ENCODE data around the gene DNER. TPM values are rescaled to one million over a fixed set of nuclear protein-coding genes. Genes with fewer than 3 reads are reported as not detected.
"Not testable (repeated sequence)": the region's sequence is repeated elsewhere in the genome, so short reads cannot be mapped to it uniquely, and the experiment has no call there.

Gene DNER
- total RNA-seq, 1 experiment from 2014 or later, result 8.4 TPM

GRCh38 chr2:229511524-229511923, 202.8 kb downstream of the DNER start:
- Histone ChIP-seq H3K4me3 (ENCODE audit: low read depth, low read length, poor library complexity, severe bottlenecking) (no peak overlapping the region), H3K36me3 (ENCODE audit: insufficient read depth, low read length, poor library complexity, severe bottlenecking) (no peaks in the 10 kb centered on the region), H3K27me3 (replicated peaks; ENCODE audit: insufficient read depth, low read depth, low read length, poor library complexity) (no peaks in the 10 kb centered on the region), H3K4me1 (ENCODE audit: insufficient read depth, low read length, poor library complexity, severe bottlenecking) (no peaks in the 10 kb centered on the region), H3K9me3 (ENCODE audit: low read depth, low read length, poor library complexity, severe bottlenecking) (no peaks in the 10 kb centered on the region), H3K27ac (ENCODE audit: low read depth, low read length, poor library complexity, severe bottlenecking) (no peak overlapping the region)
- CTCF ChIA-PET, result no interaction called here
- no TSS peak for BruUV-seq (replicated peaks)
- POLR2A ChIA-PET (ENCODE audit: low non-redundant PET), result no interaction called here
- TF ChIP-seq EZH2 (IDR thresholded peaks at IDR 0.05; ENCODE audit: borderline replicate concordance, low read depth, low read length, poor library complexity, severe bottlenecking), result no peak
- no peak for TF ChIP-seq CTCF (conservative IDR thresholded peaks at IDR 0.05; ENCODE audit: low read depth, low read length)
- DNase-seq (ENCODE audit: low spot score), result no peak
- intact Hi-C loops (cut with micrococcal nuclease; ENCODE audit: unreplicated experiment), result no loop called here

DNA sequence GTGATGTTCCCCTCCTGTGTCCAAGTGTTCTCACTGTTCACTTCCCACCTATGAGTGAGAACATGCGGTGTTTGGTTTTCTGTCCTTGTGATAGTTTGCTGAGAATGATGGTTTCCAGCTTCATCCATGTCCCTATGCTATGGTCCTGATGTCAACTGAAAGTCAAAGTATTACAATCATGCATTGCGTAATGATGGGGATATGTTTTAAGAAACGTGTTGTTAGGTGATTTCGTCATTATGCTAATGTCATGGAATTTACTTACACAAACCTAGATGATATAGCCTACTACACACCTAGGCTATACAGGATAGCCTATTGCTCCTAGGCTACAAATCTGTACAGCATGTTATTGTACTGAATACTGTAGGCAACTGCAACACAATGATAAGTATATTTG, 207.7 kb downstream of the DNER start:
- H3K9me3 ChIP-seq (ENCODE audit: low read depth, low read length, poor library complexity, severe bottlenecking); H3K4me1 ChIP-seq (ENCODE audit: insufficient read depth, low read length, poor library complexity, severe bottlenecking); H3K4me3 ChIP-seq (ENCODE audit: low read depth, low read length, poor library complexity, severe bottlenecking); H3K27ac ChIP-seq (ENCODE audit: low read depth, low read length, poor library complexity, severe bottlenecking); CTCF ChIA-PET; DNase-seq (ENCODE audit: low spot score); H3K27me3 ChIP-seq (replicated peaks; ENCODE audit: insufficient read depth, low read depth, low read length, poor library complexity); H3K36me3 ChIP-seq (ENCODE audit: insufficient read depth, low read length, poor library complexity, severe bottlenecking); BruUV-seq (replicated peaks); intact Hi-C loops (cut with micrococcal nuclease; ENCODE audit: unreplicated experiment); POLR2A ChIA-PET (ENCODE audit: low non-redundant PET): not testable (repeated sequence)

GRCh38 chr2:229501051-229501794, 213.1 kb downstream of the DNER start:
- Histone ChIP-seq H3K36me3 (ENCODE audit: insufficient read depth, low read length, poor library complexity, severe bottlenecking) (no peaks in the 10 kb centered on the region), H3K4me3 (ENCODE audit: low read depth, low read length, poor library complexity, severe bottlenecking) (no peak overlapping the region), H3K9me3 (ENCODE audit: low read depth, low read length, poor library complexity, severe bottlenecking) (peaks cover 7% of the 10 kb centered on the region), H3K27me3 (replicated peaks; ENCODE audit: insufficient read depth, low read depth, low read length, poor library complexity) (no peaks in the 10 kb centered on the region), H3K4me1 (ENCODE audit: insufficient read depth, low read length, poor library complexity, severe bottlenecking) (no peaks in the 10 kb centered on the region), H3K27ac (ENCODE audit: low read depth, low read length, poor library complexity, severe bottlenecking) (no peak overlapping the region)
- TF ChIP-seq CTCF (conservative IDR thresholded peaks at IDR 0.05; ENCODE audit: low read depth, low read length), result no peak
- no peak for DNase-seq (ENCODE audit: low spot score)
- POLR2A ChIA-PET (ENCODE audit: low non-redundant PET), result no interaction called here
- CTCF ChIA-PET, result no interaction called here
- no TSS peak for BruUV-seq (replicated peaks)
- intact Hi-C loops (cut with micrococcal nuclease; ENCODE audit: unreplicated experiment), result no loop called here

DNA sequence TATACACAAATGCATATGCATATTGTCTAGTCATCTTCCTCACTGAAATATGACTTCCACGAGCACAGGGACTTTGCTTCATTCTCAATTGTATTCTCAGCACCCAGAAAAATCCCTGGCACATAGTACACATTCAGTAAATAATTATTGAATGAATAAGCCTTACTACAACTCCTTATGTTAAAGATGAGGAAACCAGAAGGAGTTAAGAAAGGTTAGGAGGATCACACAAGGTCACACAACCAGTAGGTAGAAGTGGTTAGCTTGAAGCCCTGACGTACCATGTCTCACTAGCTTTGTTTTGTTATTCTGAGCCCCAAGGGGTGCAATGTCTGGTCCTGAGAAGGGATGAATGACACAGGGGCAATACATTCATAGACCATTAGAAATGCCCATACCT, 222.3 kb downstream of the DNER start:
- Histone ChIP-seq H3K27me3 (replicated peaks; ENCODE audit: insufficient read depth, low read depth, low read length, poor library complexity) (no peaks in the 10 kb centered on the region), H3K36me3 (ENCODE audit: insufficient read depth, low read length, poor library complexity, severe bottlenecking) (no peaks in the 10 kb centered on the region), H3K4me3 (ENCODE audit: low read depth, low read length, poor library complexity, severe bottlenecking) (no peak overlapping the region), H3K9me3 (ENCODE audit: low read depth, low read length, poor library complexity, severe bottlenecking) (no peaks in the 10 kb centered on the region), H3K4me1 (ENCODE audit: insufficient read depth, low read length, poor library complexity, severe bottlenecking) (no peaks in the 10 kb centered on the region), H3K27ac (ENCODE audit: low read depth, low read length, poor library complexity, severe bottlenecking) (no peak overlapping the region)
- TF ChIP-seq CTCF (conservative IDR thresholded peaks at IDR 0.05; ENCODE audit: low read depth, low read length), result no peak
- TF ChIP-seq EZH2 (IDR thresholded peaks at IDR 0.05; ENCODE audit: borderline replicate concordance, low read depth, low read length, poor library complexity, severe bottlenecking), result no peak
- ChIA-PET POLR2A (ENCODE audit: low non-redundant PET) (no interaction called here), CTCF (no interaction called here)
- no TSS peak for BruUV-seq (replicated peaks)
- DNase-seq (ENCODE audit: low spot score), result no peak
- intact Hi-C loops (cut with micrococcal nuclease; ENCODE audit: unreplicated experiment), result no loop called here
